Sigmoid colon (tissue), 4 donors: ENCODE measurements around the gene MRPL36.

Source experiments
- EP300 ChIP-seq, 4 donors: sonication (generic); formaldehyde crosslinking; IDR thresholded peaks; one replicate each; pipeline ENCODE4 v1.6.1; 2017; ENCODE audit warnings: antibody characterized with exemption in 4 of 4
- POLR2AphosphoS5 ChIP-seq, 4 donors: sonication (generic); formaldehyde crosslinking; IDR thresholded peaks; one replicate each; pipeline ENCODE4 v1.6.1; 2017; ENCODE audit warnings: antibody characterized with exemption in 4 of 4
- TF ChIP-seq, protein P1 (sequence below), 4 experiments: fragments of 450-650 bp in 3 of 4; fragments of 200-600 bp in 1 of 4; IDR thresholded peaks; one replicate each; pipeline ENCODE4 v1.5.1; 2016 to 2019; ENCODE audit warnings: antibody characterized with exemption in 4 of 4, mild to moderate bottlenecking in 3 of 4, moderate library complexity in 2 of 4

- TF ChIP-seq, protein P1, sequence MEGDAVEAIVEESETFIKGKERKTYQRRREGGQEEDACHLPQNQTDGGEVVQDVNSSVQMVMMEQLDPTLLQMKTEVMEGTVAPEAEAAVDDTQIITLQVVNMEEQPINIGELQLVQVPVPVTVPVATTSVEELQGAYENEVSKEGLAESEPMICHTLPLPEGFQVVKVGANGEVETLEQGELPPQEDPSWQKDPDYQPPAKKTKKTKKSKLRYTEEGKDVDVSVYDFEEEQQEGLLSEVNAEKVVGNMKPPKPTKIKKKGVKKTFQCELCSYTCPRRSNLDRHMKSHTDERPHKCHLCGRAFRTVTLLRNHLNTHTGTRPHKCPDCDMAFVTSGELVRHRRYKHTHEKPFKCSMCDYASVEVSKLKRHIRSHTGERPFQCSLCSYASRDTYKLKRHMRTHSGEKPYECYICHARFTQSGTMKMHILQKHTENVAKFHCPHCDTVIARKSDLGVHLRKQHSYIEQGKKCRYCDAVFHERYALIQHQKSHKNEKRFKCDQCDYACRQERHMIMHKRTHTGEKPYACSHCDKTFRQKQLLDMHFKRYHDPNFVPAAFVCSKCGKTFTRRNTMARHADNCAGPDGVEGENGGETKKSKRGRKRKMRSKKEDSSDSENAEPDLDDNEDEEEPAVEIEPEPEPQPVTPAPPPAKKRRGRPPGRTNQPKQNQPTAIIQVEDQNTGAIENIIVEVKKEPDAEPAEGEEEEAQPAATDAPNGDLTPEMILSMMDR (IDR thresholded peaks at IDR 0.05), result no peak
- TF ChIP-seq EP300 (IDR thresholded peaks at IDR 0.05) (no peak), POLR2AphosphoS5 (IDR thresholded peaks at IDR 0.05) (no peak)
Observed at GRCh38 chr5:1805326-1805725, 5.7 kb upstream of the MRPL36 start.
